HUES64 (cell line): ENCODE results near the gene ASCL5.

Experiments used
- H3K27ac ChIP-seq: 2 replicates; pipeline ENCODE4 v1.7.0; 2013; ENCODE audit warnings: low read depth, low read length, inconsistent platforms
- H3K27me3 ChIP-seq: 2 replicates; pipeline ENCODE4 v1.6.1; 2013; ENCODE audit warnings: mild to moderate bottlenecking, low read length; ENCODE audit not compliant: insufficient read depth
- H3K36me3 ChIP-seq: 2 replicates; pipeline ENCODE4 v1.6.1; 2013; ENCODE audit warnings: mild to moderate bottlenecking, low read length; ENCODE audit not compliant: insufficient read depth
- H3K4me1 ChIP-seq: 2 replicates; pipeline ENCODE4 v1.6.1; 2013; ENCODE audit warnings: mild to moderate bottlenecking, low read length, moderate library complexity; ENCODE audit not compliant: insufficient read depth
- H3K4me3 ChIP-seq: 2 replicates; pipeline ENCODE4 v1.5.1; 2013; ENCODE audit warnings: mild to moderate bottlenecking, low read length, moderate library complexity
- H3K9ac ChIP-seq: 2 replicates; pipeline ENCODE4 v1.6.1; 2013; ENCODE audit warnings: mild to moderate bottlenecking, low read depth, low read length
- H3K9me3 ChIP-seq: 2 replicates; pipeline ENCODE4 v1.6.1; 2013; ENCODE audit warnings: low read depth, low read length; ENCODE audit not compliant: insufficient read depth
- WGBS: fragments of 150-250, 120-280 bp; methylation state at CpG from one replicate; pipeline ENCODE4 v1.1.7; 2013; ENCODE audit warnings: missing lambda C conversion rate; 5-methylcytosine and 5-hydroxymethylcytosine counted together

The ASCL5 gene

GRCh38 chr1:201105688-201106087 is 21.3 kb downstream of the ASCL5 start:
- Histone ChIP-seq H3K4me1 (peaks cover 5% of the 10 kb centered on the region; the same call in 1 of the 2 replicates), H3K27me3 (no peaks in the 10 kb centered on the region), H3K27ac (no peak overlapping the region), H3K9ac (no peak overlapping the region), H3K36me3 (no peaks in the 10 kb centered on the region), H3K9me3 (no peaks in the 10 kb centered on the region), H3K4me3 (no peak overlapping the region)
- 90% methylated on average over 5 of the region's 5 CpGs for WGBS

DNA sequence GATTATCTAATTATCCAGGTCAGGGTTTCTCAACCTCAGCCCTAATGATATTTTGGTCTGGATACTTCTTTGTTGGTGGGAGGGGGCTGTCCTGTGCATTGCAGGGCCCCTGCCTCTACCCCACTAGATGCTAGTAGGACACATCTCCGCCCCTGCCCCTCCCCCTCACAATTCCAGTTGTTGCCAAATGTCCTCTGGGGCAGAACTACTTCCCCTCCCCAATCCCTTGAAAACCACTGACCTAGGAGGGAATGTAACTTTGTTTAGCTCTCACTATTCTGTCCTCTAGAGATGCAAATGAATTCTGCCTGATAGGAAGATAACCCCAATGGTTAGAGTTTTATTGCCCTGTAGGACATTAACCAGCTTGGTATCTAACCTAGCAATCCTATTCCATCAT is 22.8 kb downstream of the ASCL5 start:
- H3K9ac ChIP-seq = no peak overlapping the region
- H3K4me1 ChIP-seq = peaks cover 5% of the 10 kb centered on the region; the same call in 1 of the 2 replicates
- no peak overlapping the region for H3K4me3 ChIP-seq
- no peaks in the 10 kb centered on the region for H3K36me3 ChIP-seq
- no peak overlapping the region for H3K27ac ChIP-seq
- WGBS = 56% methylated on average over 1 of the region's 1 CpG
- H3K9me3 ChIP-seq = no peaks in the 10 kb centered on the region
- no peaks in the 10 kb centered on the region for H3K27me3 ChIP-seq

- no peak overlapping the region for H3K27ac ChIP-seq
- H3K9me3 ChIP-seq = no peaks in the 10 kb centered on the region
- 79% methylated on average over 8 of the region's 9 CpGs for WGBS
- H3K27me3 ChIP-seq = no peaks in the 10 kb centered on the region
- H3K9ac ChIP-seq = no peak overlapping the region
- H3K36me3 ChIP-seq = no peaks in the 10 kb centered on the region
- H3K4me1 ChIP-seq = peaks cover 5% of the 10 kb centered on the region; the same call in 1 of the 2 replicates
- no peak overlapping the region for H3K4me3 ChIP-seq
Observed at GRCh38 chr1:201103666-201104065, 23.3 kb downstream of the ASCL5 start.

- Histone ChIP-seq H3K9ac (no peak overlapping the region), H3K36me3 (no peaks in the 10 kb centered on the region), H3K9me3 (no peaks in the 10 kb centered on the region), H3K4me1 (no peaks in the 10 kb centered on the region; the same call in 1 of the 2 replicates), H3K27me3 (no peaks in the 10 kb centered on the region), H3K4me3 (no peak overlapping the region), H3K27ac (no peak overlapping the region)
- 87% methylated on average over 10 of the region's 12 CpGs for WGBS
Observed at GRCh38 chr1:201100169-201100930, 26.6 kb downstream of the ASCL5 start.

- no peak overlapping the region for H3K27ac ChIP-seq
- no peaks in the 10 kb centered on the region for H3K27me3 ChIP-seq
- H3K9ac ChIP-seq = no peak overlapping the region
- H3K4me1 ChIP-seq = no peaks in the 10 kb centered on the region; the same call in 1 of the 2 replicates
- H3K36me3 ChIP-seq = no peaks in the 10 kb centered on the region
- no peaks in the 10 kb centered on the region for H3K9me3 ChIP-seq
- H3K4me3 ChIP-seq = no peak overlapping the region
- 76% methylated on average over 4 of the region's 5 CpGs for WGBS
Observed at GRCh38 chr1:201098992-201099677, 27.8 kb downstream of the ASCL5 start.

GRCh38 chr1:201096977-201097856 is 29.8 kb downstream of the ASCL5 start:
- H3K9me3 ChIP-seq = no peaks in the 10 kb centered on the region
- no peaks in the 10 kb centered on the region for H3K4me1 ChIP-seq
- H3K27me3 ChIP-seq = no peaks in the 10 kb centered on the region
- no peak overlapping the region for H3K9ac ChIP-seq
- 86% methylated on average over 17 of the region's 17 CpGs for WGBS
- H3K27ac ChIP-seq = no peak overlapping the region
- no peaks in the 10 kb centered on the region for H3K36me3 ChIP-seq
- H3K4me3 ChIP-seq = no peak overlapping the region

DNA sequence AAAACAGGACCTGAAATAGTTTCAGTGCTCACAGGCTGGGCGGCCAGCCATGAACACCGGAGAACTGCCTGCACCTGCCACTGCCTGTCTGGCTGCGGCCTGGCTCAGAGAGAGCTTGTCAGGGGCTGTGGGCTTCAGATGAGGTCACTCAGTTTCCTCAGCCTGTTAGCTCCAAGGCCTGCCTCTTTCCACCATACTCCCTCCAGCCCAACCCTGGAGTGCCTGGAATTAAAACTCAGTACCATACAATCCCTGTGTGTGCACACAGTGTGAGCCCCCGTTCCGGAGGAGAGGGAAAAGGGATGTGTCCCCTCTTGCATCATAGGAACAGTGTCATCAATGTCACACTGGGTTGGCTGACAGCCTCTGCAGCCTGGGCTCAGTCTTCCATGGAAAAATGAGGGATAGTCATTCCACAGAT is 30.9 kb downstream of the ASCL5 start:
- WGBS = 92% methylated on average over 5 of the region's 5 CpGs
- Histone ChIP-seq H3K4me1 (no peaks in the 10 kb centered on the region), H3K4me3 (no peak overlapping the region), H3K27ac (no peak overlapping the region), H3K36me3 (no peaks in the 10 kb centered on the region), H3K9ac (no peak overlapping the region), H3K9me3 (no peaks in the 10 kb centered on the region), H3K27me3 (no peaks in the 10 kb centered on the region)

DNA sequence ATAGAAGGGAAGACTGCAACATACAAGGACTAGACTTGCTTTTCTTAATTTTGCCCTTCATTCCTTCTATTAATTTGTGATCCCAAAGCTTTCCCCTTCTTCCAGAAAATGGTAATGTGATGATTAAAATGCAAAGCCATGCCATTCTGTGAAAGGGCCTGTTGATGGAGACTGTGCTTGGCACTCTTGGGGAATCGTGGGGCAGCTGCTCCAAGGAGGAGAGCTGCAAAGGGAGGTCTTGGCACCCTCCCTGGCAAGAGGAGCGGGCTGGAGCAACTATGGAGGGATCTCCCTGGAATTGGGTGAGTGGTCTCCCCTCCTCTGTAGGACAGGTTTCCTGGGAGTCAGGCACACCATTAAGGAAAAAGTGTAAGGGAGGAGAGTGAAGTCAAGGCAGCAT is 31.4 kb downstream of the ASCL5 start:
- no peak overlapping the region for H3K4me3 ChIP-seq
- 89% methylated on average over 2 of the region's 2 CpGs for WGBS
- no peaks in the 10 kb centered on the region for H3K36me3 ChIP-seq
- H3K4me1 ChIP-seq = no peaks in the 10 kb centered on the region
- no peaks in the 10 kb centered on the region for H3K27me3 ChIP-seq
- no peaks in the 10 kb centered on the region for H3K9me3 ChIP-seq
- no peak overlapping the region for H3K9ac ChIP-seq
- H3K27ac ChIP-seq = no peak overlapping the region

DNA sequence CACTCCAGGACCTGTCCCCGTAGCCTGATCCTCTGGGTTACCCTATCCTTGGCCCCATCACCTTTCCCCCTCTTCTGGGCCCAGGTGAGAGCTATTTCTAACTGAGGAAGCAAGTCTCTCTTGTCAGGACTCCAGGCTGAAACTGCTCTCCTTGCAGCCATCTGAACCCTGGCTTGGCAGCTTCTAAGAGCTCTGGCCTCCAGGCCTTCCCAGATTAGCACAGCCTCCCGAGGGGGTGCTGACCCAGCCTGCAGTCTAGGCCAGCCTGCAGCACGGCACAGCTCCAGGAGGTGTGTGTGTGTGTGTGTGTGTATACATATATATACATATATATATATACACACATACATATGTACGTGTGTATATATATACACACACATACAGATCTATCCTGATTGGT is 32.2 kb downstream of the ASCL5 start:
- Histone ChIP-seq H3K9me3 (no peaks in the 10 kb centered on the region), H3K27me3 (no peaks in the 10 kb centered on the region), H3K4me1 (no peaks in the 10 kb centered on the region), H3K36me3 (no peaks in the 10 kb centered on the region), H3K4me3 (no peak overlapping the region), H3K9ac (no peak overlapping the region), H3K27ac (no peak overlapping the region)
- 91% methylated on average over 2 of the region's 4 CpGs for WGBS

DNA sequence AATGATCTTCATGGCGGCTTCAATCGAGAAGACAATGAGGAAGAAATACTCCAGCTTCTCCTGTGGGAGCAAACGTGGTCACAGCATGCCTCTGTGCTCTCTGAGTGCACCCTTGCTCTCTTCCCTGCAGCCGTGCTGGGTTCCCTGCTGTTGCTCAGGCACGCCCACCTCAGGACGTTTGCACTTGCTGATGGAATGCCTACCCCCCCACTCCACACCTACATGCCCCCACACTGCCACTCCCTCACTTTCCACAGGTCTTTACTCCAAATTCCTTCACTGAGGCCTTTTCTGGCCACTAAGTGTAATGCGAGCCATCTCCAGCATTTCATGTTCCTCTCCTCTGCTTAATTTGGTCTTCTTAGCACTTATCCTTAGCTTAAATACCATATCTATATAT is 33.0 kb downstream of the ASCL5 start:
- H3K36me3 ChIP-seq = no peaks in the 10 kb centered on the region
- WGBS = 68% methylated on average over 7 of the region's 7 CpGs
- H3K9me3 ChIP-seq = no peaks in the 10 kb centered on the region
- no peaks in the 10 kb centered on the region for H3K27me3 ChIP-seq
- H3K9ac ChIP-seq = no peak overlapping the region
- H3K27ac ChIP-seq = no peak overlapping the region
- H3K4me3 ChIP-seq = no peak overlapping the region
- no peaks in the 10 kb centered on the region; the same call in 1 of the 2 replicates for H3K4me1 ChIP-seq

- H3K27me3 ChIP-seq = no peaks in the 10 kb centered on the region
- WGBS = 85% methylated on average over 7 of the region's 7 CpGs
Observed at GRCh38 chr1:201093561-201093960, 33.4 kb downstream of the ASCL5 start.

More at GRCh38 chr1:201093561-201093960, 33.4 kb downstream of the ASCL5 start:
- Histone ChIP-seq H3K9me3 (no peaks in the 10 kb centered on the region), H3K4me3 (no peak overlapping the region), H3K9ac (no peak overlapping the region), H3K4me1 (no peaks in the 10 kb centered on the region; the same call in 1 of the 2 replicates), H3K27ac (no peak overlapping the region), H3K36me3 (no peaks in the 10 kb centered on the region)
